Measurements from ENCODE around the gene LY6G5B.

- TF ChIP-seq, protein P1, sequence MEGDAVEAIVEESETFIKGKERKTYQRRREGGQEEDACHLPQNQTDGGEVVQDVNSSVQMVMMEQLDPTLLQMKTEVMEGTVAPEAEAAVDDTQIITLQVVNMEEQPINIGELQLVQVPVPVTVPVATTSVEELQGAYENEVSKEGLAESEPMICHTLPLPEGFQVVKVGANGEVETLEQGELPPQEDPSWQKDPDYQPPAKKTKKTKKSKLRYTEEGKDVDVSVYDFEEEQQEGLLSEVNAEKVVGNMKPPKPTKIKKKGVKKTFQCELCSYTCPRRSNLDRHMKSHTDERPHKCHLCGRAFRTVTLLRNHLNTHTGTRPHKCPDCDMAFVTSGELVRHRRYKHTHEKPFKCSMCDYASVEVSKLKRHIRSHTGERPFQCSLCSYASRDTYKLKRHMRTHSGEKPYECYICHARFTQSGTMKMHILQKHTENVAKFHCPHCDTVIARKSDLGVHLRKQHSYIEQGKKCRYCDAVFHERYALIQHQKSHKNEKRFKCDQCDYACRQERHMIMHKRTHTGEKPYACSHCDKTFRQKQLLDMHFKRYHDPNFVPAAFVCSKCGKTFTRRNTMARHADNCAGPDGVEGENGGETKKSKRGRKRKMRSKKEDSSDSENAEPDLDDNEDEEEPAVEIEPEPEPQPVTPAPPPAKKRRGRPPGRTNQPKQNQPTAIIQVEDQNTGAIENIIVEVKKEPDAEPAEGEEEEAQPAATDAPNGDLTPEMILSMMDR (IDR thresholded peaks at IDR 0.05) = no peak
- TF ChIP-seq EZH2 (IDR thresholded peaks at IDR 0.05) = no peak
These were observed 8.2 kb downstream of the LY6G5B start for GRCh38 chr6:31677955-31678354.

All from neural progenitor cell (in vitro differentiated cells).